A549 (cell line): ENCODE measurements around the gene TPRG1L. TPM values are rescaled to one million over a fixed set of nuclear protein-coding genes. Genes with fewer than 3 reads are reported as not detected.

ENCODE experiments used
- ATAC-seq, 2 experiments: fragments of 200-7000 bp in 1 of 2; fragments of >200 bp in 1 of 2; cut with Nextera tagmentation in 1 of 2; cut with Tn5 transposase in 1 of 2; 3 replicates each; pipeline versions ENCODE4 v1.8.0 to v1.9.1; 2018 to 2020; ENCODE audit warnings: mild to moderate bottlenecking in 1 of 2, moderate library complexity in 1 of 2
- CTCF ChIA-PET: fragments of 300-600 bp; sonication (Branson Sonifier 250); formaldehyde crosslinking; extraction: SDS; loops from one replicate; lab custom pipeline; 2021; ENCODE audit warnings: antibody characterized with exemption, inconsistent platforms; lab: Yijun Ruan, JAX
- POLR2A ChIA-PET: fragments of 350-600 bp; formaldehyde crosslinking; extraction: SDS; loops from one replicate; lab custom pipeline; 2021; ENCODE audit warnings: antibody characterized with exemption, inconsistent platforms; lab: Yijun Ruan, JAX
- DNase-seq, 2 experiments: peaks; one replicate each; pipeline versions ENCODE4 v3.0.0 to v3.0.0-alpha.2; 2011 to 2016; ENCODE audit warnings: low read depth in 1 of 2, low spot score in 1 of 2
- FAIRE-seq: peaks from 2 replicates; lab custom pipeline; 2011; peaks lifted over from hg19 to GRCh38; lab: Jason Lieb, UNC
- H3K27ac ChIP-seq, 2 experiments: fragments of >200 bp; sonication (Bioruptor Twin); formaldehyde crosslinking; 3 replicates each; pipeline ENCODE4 v1.5.1; 2016 to 2017
- H3K4me1 ChIP-seq: fragments of >200 bp; sonication (Bioruptor Twin); formaldehyde crosslinking; 3 replicates; pipeline ENCODE4 v1.6.1; 2016
- H3K4me2 ChIP-seq: fragments of >200 bp; sonication (Bioruptor Twin); formaldehyde crosslinking; 3 replicates; pipeline ENCODE4 v1.6.1; 2016
- H3K4me3 ChIP-seq: fragments of >200 bp; sonication (Bioruptor Twin); formaldehyde crosslinking; 3 replicates; pipeline ENCODE4 v1.5.1; 2016
- H3K9me3 ChIP-seq: fragments of >200 bp; sonication (Bioruptor Twin); formaldehyde crosslinking; 3 replicates; pipeline ENCODE4 v1.6.1; 2016
- CBX2 ChIP-seq: fragments of 200-600 bp; sonication (generic); IDR thresholded peaks from 2 replicates; pipeline ENCODE4 v1.6.1; 2016; ENCODE audit warnings: low read depth, mild to moderate bottlenecking, borderline replicate concordance
- CHD2 ChIP-seq: fragments of 150-350 bp; IDR thresholded peaks from 2 replicates; pipeline ENCODE4 v1.6.1; 2014; ENCODE audit warnings: low read length; ENCODE audit not compliant: partially characterized antibody
- FOXS1 ChIP-seq: fragments of 250-450 bp; sonication (Bioruptor Pico); IDR thresholded peaks from 2 replicates; pipeline ENCODE4 v1.5.0; 2020; ENCODE audit warnings: mild to moderate bottlenecking, moderate library complexity
- HDAC2 ChIP-seq: fragments of 200-600 bp; sonication (generic); IDR thresholded peaks from 2 replicates; pipeline ENCODE4 v1.6.1; 2016
- JUNB ChIP-seq: fragments of >200 bp; sonication (Bioruptor Twin); formaldehyde crosslinking; IDR thresholded peaks from 2 replicates; pipeline ENCODE4 v1.6.1; 2016
- MYC ChIP-seq: IDR thresholded peaks from 2 replicates; pipeline ENCODE4 v1.6.1; 2012; ENCODE audit warnings: mild to moderate bottlenecking, inconsistent platforms, low read length, improper control_type of control experiment, borderline replicate concordance
- NFE2L2 ChIP-seq: fragments of 150-350 bp; conservative IDR thresholded peaks from 2 replicates; pipeline ENCODE4 v1.6.1; 2014; ENCODE audit warnings: low read length
- POLR2A ChIP-seq: IDR thresholded peaks from 2 replicates; pipeline ENCODE4 v1.6.1; 2012; ENCODE audit warnings: mild to moderate bottlenecking, low read length
- RARB ChIP-seq: fragments of 250-450 bp; sonication (Bioruptor Pico); IDR thresholded peaks from 2 replicates; pipeline ENCODE4 v1.8.0; 2021; ENCODE audit warnings: mild to moderate bottlenecking, moderate library complexity
- RCOR1 ChIP-seq: fragments of 150-350 bp; IDR thresholded peaks from 2 replicates; pipeline ENCODE4 v1.6.1; 2014; ENCODE audit warnings: antibody characterized with exemption, low read length, low read depth
- RFX5 ChIP-seq: fragments of 450-650 bp; IDR thresholded peaks from 2 replicates; pipeline ENCODE4 v1.7.1; 2014; ENCODE audit warnings: antibody characterized with exemption, mild to moderate bottlenecking, moderate library complexity
- RNF2 ChIP-seq: fragments of 200-600 bp; sonication (generic); IDR thresholded peaks from 2 replicates; pipeline ENCODE4 v1.6.1; 2016; ENCODE audit warnings: low read depth, mild to moderate bottlenecking, antibody characterized with exemption, moderate library complexity, borderline replicate concordance
- SMC3 ChIP-seq: fragments of >200 bp; sonication (Bioruptor Twin); formaldehyde crosslinking; IDR thresholded peaks from 3 replicates; pipeline ENCODE4 v1.6.1; 2018; ENCODE audit warnings: inconsistent platforms
- ZC3H11A ChIP-seq: fragments of 450-650 bp; IDR thresholded peaks from 2 replicates; pipeline ENCODE4 v1.6.1; 2014; ENCODE audit warnings: antibody characterized with exemption, mild to moderate bottlenecking
- ZFP36 ChIP-seq: fragments of 450-650 bp; IDR thresholded peaks from 2 replicates; pipeline ENCODE4 v1.6.1; 2014; ENCODE audit warnings: borderline replicate concordance; ENCODE audit not compliant: partially characterized antibody
- ZNF302 ChIP-seq: fragments of 250-450 bp; sonication (Bioruptor Pico); IDR thresholded peaks from 2 replicates; pipeline ENCODE4 v1.9.0; 2021; ENCODE audit warnings: inconsistent platforms, mild to moderate bottlenecking, moderate library complexity
- WGBS: methylation state at CpG from one replicate; pipeline ENCODE4 v1.1.6; 2017; ENCODE audit errors: missing lambda C conversion rate; 5-methylcytosine and 5-hydroxymethylcytosine counted together
- polyA plus RNA-seq, 4 experiments: library from polyadenylated mRNA; depleted of rRNA in 3 of 4; stranded (reverse); fragments of >200 nt; fragmentation: RNase III in 1 of 4; extraction: RNeasy Plus Mini Kit Qiagen cat#74134 plus additional on column Dnase treatment in 1 of 4; gene quantifications; 2 replicates in 3 of 4; 3 replicates in 1 of 4; pipeline ENCODE4 v1.2.3, GENCODE V29; 2011 to 2017
- TF ChIP-seq, protein P1 (sequence below): IDR thresholded peaks from 2 replicates; pipeline ENCODE4 v1.6.1; 2012
- TF ChIP-seq, protein P2 (sequence below): fragments of 150-350 bp; IDR thresholded peaks from 2 replicates; pipeline ENCODE4 v1.6.1; 2014; ENCODE audit warnings: low read depth, mild to moderate bottlenecking, low read length
- TF ChIP-seq, protein P3 (sequence below): fragments of >200 bp; sonication (Bioruptor Twin); formaldehyde crosslinking; IDR thresholded peaks from 3 replicates; pipeline ENCODE4 v1.5.1; 2016
- TF ChIP-seq, protein P4 (sequence below): fragments of 250-450 bp; sonication (Bioruptor Pico); IDR thresholded peaks from 2 replicates; pipeline ENCODE4 v1.5.0; 2021; ENCODE audit warnings: mild to moderate bottlenecking, moderate library complexity, borderline replicate concordance

The TPRG1L gene
- polyA plus RNA-seq, 2 of the 4 experiments (the other 2 are of a cell fraction), result 13.1 to 20.1 TPM

DNA sequence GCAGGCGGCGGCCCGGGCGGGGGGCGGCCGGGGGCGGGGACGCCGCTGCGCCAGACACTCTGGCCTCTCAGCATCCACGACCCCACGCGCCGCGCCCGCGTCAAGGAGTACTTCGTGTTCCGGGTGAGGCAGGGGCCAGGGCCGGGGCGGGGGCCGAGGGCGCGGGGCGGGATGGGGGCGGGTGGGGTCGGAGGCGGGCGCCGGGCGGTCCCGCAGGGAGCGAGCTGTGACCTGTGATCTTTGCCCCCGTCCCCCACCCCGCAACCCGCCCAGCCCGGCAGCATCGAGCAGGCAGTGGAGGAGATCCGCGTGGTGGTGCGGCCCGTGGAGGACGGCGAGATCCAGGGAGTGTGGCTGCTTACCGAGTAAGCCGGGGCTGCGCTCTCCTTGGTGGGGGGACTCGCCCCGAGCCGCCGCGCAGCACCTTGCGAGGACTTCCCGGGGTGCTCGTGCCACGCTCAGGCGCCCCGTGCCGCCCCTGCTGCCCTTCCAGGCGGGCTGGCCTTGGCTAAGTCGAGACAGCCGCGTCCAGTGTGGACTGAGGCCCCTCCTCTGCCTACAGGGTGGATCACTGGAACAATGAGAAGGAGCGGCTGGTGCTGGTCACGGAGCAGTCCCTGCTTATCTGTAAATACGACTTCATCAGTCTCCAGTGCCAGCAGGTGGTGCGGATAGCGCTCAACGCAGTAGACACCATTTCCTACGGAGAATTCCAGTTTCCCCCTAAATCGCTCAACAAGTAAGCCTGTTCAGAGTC is 514 bp downstream of the TPRG1L start:
- no peak for FAIRE-seq
- ChIA-PET CTCF (interaction anchor here (7.0 kb wide), 1 partner anchor 173 kb away, joined by 102 read pairs; no protein-coding TSS in a partner anchor), POLR2A (no interaction called here)

DNA sequence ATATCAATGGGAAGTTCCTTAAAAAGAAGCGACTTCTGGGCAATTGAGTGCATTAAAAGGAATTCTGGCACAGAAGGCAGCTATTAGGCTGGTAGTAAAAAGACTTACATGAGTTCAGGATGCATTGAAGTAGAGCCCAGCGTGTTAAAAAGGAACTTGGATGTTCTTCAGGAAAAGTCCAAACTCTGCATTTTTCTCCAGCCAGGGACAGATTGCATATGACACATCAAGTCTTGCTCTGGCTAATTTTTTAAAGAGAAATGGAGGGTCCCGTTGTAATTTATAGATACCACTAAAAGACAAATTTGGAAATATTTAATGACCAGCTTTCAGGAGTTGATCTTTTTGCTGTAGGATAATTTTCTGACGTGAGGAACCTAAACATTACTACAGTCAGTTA is 1.2 kb downstream of the TPRG1L start:
- CTCF ChIA-PET, result interaction anchor here (0.7 to 3.7 kb wide), 4 partner anchors 61 to 173 kb away, joined by 3 to 16 read pairs (median 6); no protein-coding TSS in a partner anchor
- TF ChIP-seq SMC3, result no peak
- TF ChIP-seq, protein P1, sequence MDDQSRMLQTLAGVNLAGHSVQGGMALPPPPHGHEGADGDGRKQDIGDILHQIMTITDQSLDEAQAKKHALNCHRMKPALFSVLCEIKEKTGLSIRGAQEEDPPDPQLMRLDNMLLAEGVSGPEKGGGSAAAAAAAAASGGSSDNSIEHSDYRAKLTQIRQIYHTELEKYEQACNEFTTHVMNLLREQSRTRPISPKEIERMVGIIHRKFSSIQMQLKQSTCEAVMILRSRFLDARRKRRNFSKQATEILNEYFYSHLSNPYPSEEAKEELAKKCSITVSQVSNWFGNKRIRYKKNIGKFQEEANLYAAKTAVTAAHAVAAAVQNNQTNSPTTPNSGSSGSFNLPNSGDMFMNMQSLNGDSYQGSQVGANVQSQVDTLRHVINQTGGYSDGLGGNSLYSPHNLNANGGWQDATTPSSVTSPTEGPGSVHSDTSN, result no peak
- TF ChIP-seq ZC3H11A, result no peak
- TF ChIP-seq, protein P2, sequence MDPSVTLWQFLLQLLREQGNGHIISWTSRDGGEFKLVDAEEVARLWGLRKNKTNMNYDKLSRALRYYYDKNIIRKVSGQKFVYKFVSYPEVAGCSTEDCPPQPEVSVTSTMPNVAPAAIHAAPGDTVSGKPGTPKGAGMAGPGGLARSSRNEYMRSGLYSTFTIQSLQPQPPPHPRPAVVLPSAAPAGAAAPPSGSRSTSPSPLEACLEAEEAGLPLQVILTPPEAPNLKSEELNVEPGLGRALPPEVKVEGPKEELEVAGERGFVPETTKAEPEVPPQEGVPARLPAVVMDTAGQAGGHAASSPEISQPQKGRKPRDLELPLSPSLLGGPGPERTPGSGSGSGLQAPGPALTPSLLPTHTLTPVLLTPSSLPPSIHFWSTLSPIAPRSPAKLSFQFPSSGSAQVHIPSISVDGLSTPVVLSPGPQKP, result no peak
- TF ChIP-seq RNF2, result no peak
- no peak for TF ChIP-seq CBX2
- TF ChIP-seq JUNB, result no peak
- no peak for TF ChIP-seq HDAC2
- TF ChIP-seq, protein P3, sequence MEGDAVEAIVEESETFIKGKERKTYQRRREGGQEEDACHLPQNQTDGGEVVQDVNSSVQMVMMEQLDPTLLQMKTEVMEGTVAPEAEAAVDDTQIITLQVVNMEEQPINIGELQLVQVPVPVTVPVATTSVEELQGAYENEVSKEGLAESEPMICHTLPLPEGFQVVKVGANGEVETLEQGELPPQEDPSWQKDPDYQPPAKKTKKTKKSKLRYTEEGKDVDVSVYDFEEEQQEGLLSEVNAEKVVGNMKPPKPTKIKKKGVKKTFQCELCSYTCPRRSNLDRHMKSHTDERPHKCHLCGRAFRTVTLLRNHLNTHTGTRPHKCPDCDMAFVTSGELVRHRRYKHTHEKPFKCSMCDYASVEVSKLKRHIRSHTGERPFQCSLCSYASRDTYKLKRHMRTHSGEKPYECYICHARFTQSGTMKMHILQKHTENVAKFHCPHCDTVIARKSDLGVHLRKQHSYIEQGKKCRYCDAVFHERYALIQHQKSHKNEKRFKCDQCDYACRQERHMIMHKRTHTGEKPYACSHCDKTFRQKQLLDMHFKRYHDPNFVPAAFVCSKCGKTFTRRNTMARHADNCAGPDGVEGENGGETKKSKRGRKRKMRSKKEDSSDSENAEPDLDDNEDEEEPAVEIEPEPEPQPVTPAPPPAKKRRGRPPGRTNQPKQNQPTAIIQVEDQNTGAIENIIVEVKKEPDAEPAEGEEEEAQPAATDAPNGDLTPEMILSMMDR, result no peak
- Histone ChIP-seq H3K4me3 (peak overlapping the region; percentile 92), H3K27ac (no peak overlapping the region), H3K4me1 (peaks cover 6% of the 10 kb centered on the region; the same call in 1 of the 3 replicates), H3K4me2 (peak overlapping the region; percentile 87), H3K9me3 (no peaks in the 10 kb centered on the region)
- FAIRE-seq, result no peak
- 85% methylated on average over 4 of the region's 4 CpGs for WGBS
- no peak for DNase-seq
- no peak for ATAC-seq
- POLR2A ChIA-PET, result no interaction called here

More for the DNA sequence above, 514 bp downstream of the TPRG1L start:
- Histone ChIP-seq H3K4me2 (peak overlapping the region; percentile 87), H3K4me3 (peak overlapping the region; percentile 92), H3K9me3 (no peaks in the 10 kb centered on the region), H3K4me1 (peaks cover 6% of the 10 kb centered on the region; the same call in 1 of the 3 replicates), H3K27ac (peak overlapping the region; percentile 86 to 96)
- ATAC-seq (peak; percentile 44 to 54; a peak in 5 of 6 replicates), DNase-seq (peak; percentile 36 to 37)
- 26% methylated on average over 8 of the region's 71 CpGs for WGBS
- TF ChIP-seq CHD2, result no peak
- TF ChIP-seq ZC3H11A, result no peak
- no peak for TF ChIP-seq MYC
- no peak for TF ChIP-seq ZNF302 (CRISPR knock-in tag)
- no peak for TF ChIP-seq FOXS1 (CRISPR knock-in tag)

DNA sequence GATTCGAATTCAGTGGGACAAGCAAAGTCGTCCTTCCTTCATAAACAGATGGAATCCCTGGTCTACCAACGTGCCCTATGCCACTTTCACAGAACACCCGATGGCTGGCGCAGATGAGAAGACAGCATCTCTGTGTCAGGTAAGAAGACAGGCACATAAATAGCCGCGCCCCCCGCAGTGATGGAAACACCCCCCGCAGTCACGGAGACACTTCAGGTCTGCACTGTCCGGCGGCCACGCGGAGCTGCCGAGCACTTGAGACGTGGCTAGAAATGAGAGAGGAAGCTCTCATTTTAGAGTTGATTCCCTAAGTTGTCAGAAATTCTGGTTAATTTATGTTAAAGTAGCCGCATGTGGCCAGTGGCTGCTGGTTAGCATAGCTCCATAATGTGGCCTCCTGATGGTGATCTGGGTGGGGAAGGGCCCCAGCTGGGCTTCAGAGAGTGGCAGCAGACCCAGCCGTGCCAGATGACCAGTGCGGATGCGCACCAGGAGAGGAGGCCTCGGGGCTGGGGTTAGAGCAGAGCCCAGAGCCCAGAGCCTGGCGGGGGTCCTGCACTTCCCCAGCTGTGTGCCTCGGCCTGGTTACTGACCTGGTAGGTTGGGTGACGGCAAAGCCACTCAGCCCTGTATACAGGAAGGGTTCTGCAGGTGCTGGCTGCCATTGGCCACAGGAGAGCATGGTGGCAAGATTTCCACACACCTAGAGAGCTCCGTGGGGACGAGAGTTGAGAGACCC is 2.9 kb downstream of the TPRG1L start:
- CTCF ChIA-PET, result interaction anchor here (1.3 to 4.6 kb wide), 4 partner anchors 8 to 175 kb away, joined by 3 to 33 read pairs (median 14); no protein-coding TSS in a partner anchor
- H3K27ac ChIP-seq, result no peak overlapping the region
- FAIRE-seq, result no peak

More for the DNA sequence above, 2.9 kb downstream of the TPRG1L start:
- ATAC-seq, result no peak
- TF ChIP-seq NFE2L2 (no peak), RNF2 (no peak), CHD2 (no peak), HDAC2 (no peak), RFX5 (no peak), RCOR1 (no peak), FOXS1 (CRISPR knock-in tag) (no peak), ZFP36 (no peak), POLR2A (no peak), RARB (CRISPR knock-in tag) (no peak)
- TF ChIP-seq, protein P4, sequence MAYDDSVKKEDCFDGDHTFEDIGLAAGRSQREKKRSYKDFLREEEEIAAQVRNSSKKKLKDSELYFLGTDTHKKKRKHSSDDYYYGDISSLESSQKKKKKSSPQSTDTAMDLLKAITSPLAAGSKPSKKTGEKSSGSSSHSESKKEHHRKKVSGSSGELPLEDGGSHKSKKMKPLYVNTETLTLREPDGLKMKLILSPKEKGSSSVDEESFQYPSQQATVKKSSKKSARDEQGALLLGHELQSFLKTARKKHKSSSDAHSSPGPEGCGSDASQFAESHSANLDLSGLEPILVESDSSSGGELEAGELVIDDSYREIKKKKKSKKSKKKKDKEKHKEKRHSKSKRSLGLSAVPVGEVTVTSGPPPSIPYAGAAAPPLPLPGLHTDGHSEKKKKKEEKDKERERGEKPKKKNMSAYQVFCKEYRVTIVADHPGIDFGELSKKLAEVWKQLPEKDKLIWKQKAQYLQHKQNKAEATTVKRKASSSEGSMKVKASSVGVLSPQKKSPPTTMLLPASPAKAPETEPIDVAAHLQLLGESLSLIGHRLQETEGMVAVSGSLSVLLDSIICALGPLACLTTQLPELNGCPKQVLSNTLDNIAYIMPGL (CRISPR knock-in tag), result no peak
- no peaks in the 10 kb centered on the region for H3K9me3 ChIP-seq
- DNase-seq, result no peak
- no peak overlapping the region for H3K4me2 ChIP-seq
- POLR2A ChIA-PET, result no interaction called here
- H3K4me1 ChIP-seq, result peaks cover 6% of the 10 kb centered on the region; the same call in 1 of the 3 replicates
- no peak overlapping the region for H3K4me3 ChIP-seq
- 93% methylated on average over 22 of the region's 26 CpGs for WGBS
